Amygdala (tissue), 56 donors: ENCODE data around the gene JPH2.

Experiments
- DNase-seq, 56 donors: peaks; one replicate each; lab custom pipeline; 2025; lab: John Stamatoyannopoulos, UW

The JPH2 gene

GRCh38 chr20:44190197-44190852 lies 3.3 kb upstream of the JPH2 start:
- DNase-seq, result peak in 15 of 56 donors; percentile 0 to 63 (median 6)

- no peak for DNase-seq
Measured at GRCh38 chr20:44188752-44189151, 1.8 kb upstream of the JPH2 start.

GRCh38 chr20:44187772-44188709 lies 1.1 kb upstream of the JPH2 start:
- no peak for DNase-seq

GRCh38 chr20:44186674-44187053 lies 324 bp downstream of the JPH2 start:
- no peak for DNase-seq

GRCh38 chr20:44186201-44186600 lies 787 bp downstream of the JPH2 start:
- no peak for DNase-seq

GRCh38 chr20:44185574-44185973 lies 1.4 kb downstream of the JPH2 start:
- DNase-seq, result no peak

- no peak for DNase-seq
Measured at GRCh38 chr20:44183282-44183681, 3.7 kb downstream of the JPH2 start.

- DNase-seq, result no peak
Measured at GRCh38 chr20:44182863-44183262, 4.1 kb downstream of the JPH2 start.

GRCh38 chr20:44182135-44182765 lies 4.7 kb downstream of the JPH2 start:
- DNase-seq, result no peak

GRCh38 chr20:44181611-44182010 lies 5.4 kb downstream of the JPH2 start:
- DNase-seq, result no peak

GRCh38 chr20:44180814-44181213 lies 6.2 kb downstream of the JPH2 start:
- no peak for DNase-seq

GRCh38 chr20:44176833-44177534 lies 10.0 kb downstream of the JPH2 start:
- DNase-seq, result no peak

GRCh38 chr20:44174996-44175765 lies 11.8 kb downstream of the JPH2 start:
- no peak for DNase-seq

GRCh38 chr20:44173846-44174245 lies 13.1 kb downstream of the JPH2 start:
- no peak for DNase-seq

- no peak for DNase-seq
Measured at GRCh38 chr20:44173116-44173515, 13.9 kb downstream of the JPH2 start.

- no peak for DNase-seq
Measured at GRCh38 chr20:44172572-44172950, 14.4 kb downstream of the JPH2 start.

- DNase-seq, result no peak
Measured at GRCh38 chr20:44171775-44172571, 15.0 kb downstream of the JPH2 start.

- no peak for DNase-seq
Measured at GRCh38 chr20:44170816-44171410, 16.1 kb downstream of the JPH2 start.

- no peak for DNase-seq
Measured at GRCh38 chr20:44167736-44168135, 19.3 kb downstream of the JPH2 start.
